Mammary epithelial cell (primary cell): ENCODE results near the gene NHLRC4.

Source experiments
- CTCF ChIP-seq, 2 donors: IDR thresholded peaks in 1 of 2; conservative IDR thresholded peaks in 1 of 2; 2 replicates each; pipeline ENCODE4 v1.5.1; 2011 to 2012; ENCODE audit warnings: inconsistent platforms in 2 of 2, low read length in 2 of 2, mild to moderate bottlenecking in 2 of 2, control low read depth in 1 of 2, low read depth in 1 of 2; ENCODE audit not compliant: insufficient read depth in 1 of 2; ENCODE audit errors: extremely low read depth in 1 of 2
- EZH2 ChIP-seq: IDR thresholded peaks from 2 replicates; pipeline ENCODE4 v1.6.1; 2012; ENCODE audit warnings: low read length, inconsistent platforms, borderline replicate concordance

DNA sequence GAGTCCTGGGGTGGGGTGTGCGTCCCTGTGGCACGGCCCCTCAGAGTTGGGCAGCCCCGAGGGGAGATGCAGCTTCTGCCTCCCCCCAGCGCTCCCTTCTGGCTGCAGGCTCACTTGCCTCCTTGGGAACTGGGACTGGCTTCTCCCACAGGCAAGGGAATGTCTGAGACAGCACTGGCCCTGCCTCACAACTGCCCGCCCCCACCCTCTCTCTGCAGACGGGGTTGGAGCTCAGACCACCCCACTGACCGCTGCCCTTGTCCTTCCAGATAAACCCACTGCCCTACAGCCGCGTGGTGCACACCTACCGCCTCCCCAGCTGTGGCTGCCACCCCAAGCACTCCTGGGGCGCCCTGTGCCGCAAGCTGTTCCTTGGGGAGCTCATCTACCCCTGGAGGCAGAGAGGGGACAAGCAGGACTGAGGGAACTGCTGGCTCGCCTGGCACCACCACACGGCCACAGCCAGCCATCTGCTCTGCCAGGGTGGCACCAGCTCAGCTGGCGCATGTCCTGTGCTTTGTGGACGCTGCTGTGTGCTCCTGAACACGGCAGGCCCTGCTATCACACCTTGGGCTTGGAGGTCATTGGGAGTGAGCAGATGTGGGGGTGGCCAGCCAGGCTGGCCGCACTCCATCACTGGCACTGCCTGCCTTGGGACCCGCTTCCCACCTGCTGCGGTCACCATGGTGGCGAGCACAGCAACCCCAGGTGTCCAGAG, 16.0 kb downstream of the NHLRC4 start:
- TF ChIP-seq CTCF (conservative IDR thresholded peaks at IDR 0.05 in 1 of 2, IDR thresholded peaks at IDR 0.05 in 1 of 2; ENCODE audit: extremely low read depth in 1 of 2, insufficient read depth in 1 of 2, low read depth in 1 of 2, low read length in 2 of 2) (no peak), EZH2 (no peak)
